ENCODE results near the gene P3H2.
"Not testable (repeated sequence)": the region's sequence is repeated elsewhere in the genome, so short reads cannot be mapped to it uniquely, and the experiment has no call there.

P3H2 gene

GRCh38 chr3:190083635-190084034, 37.1 kb downstream of the P3H2 start:
- no peak for DNase-seq

GRCh38 chr3:190081389-190081788, 39.3 kb downstream of the P3H2 start:
- no peak for DNase-seq

- not testable (repeated sequence) for DNase-seq
Measured at GRCh38 chr3:190079173-190079572, 41.5 kb downstream of the P3H2 start.

- no peak for DNase-seq
Measured at GRCh38 chr3:190077395-190078045, 43.2 kb downstream of the P3H2 start.

- DNase-seq: no peak
Measured at GRCh38 chr3:190076601-190077394, 43.9 kb downstream of the P3H2 start.

GRCh38 chr3:190076136-190076535, 44.6 kb downstream of the P3H2 start:
- no peak for DNase-seq

GRCh38 chr3:190074817-190075216, 45.9 kb downstream of the P3H2 start:
- no peak for DNase-seq

GRCh38 chr3:190073264-190074008, 47.3 kb downstream of the P3H2 start:
- no peak for DNase-seq

- DNase-seq: no peak
Measured at GRCh38 chr3:190072856-190073255, 47.8 kb downstream of the P3H2 start.

- DNase-seq: not testable (repeated sequence)
Measured at GRCh38 chr3:190071921-190072320, 48.8 kb downstream of the P3H2 start.

- DNase-seq: no peak
Measured at GRCh38 chr3:190070622-190071347, 49.9 kb downstream of the P3H2 start.

GRCh38 chr3:190065204-190065603, 55.5 kb downstream of the P3H2 start:
- no peak for DNase-seq

- no peak for DNase-seq
Measured at GRCh38 chr3:190064659-190065058, 56.0 kb downstream of the P3H2 start.

GRCh38 chr3:190064112-190064511, 56.6 kb downstream of the P3H2 start:
- DNase-seq: no peak

GRCh38 chr3:190063490-190063889, 57.2 kb downstream of the P3H2 start:
- no peak for DNase-seq

- no peak for DNase-seq
Measured at GRCh38 chr3:190060192-190060775, 60.4 kb downstream of the P3H2 start.

GRCh38 chr3:190059242-190059590, 61.5 kb downstream of the P3H2 start:
- DNase-seq: no peak

- DNase-seq: no peak
Measured at GRCh38 chr3:190058521-190059241, 62.0 kb downstream of the P3H2 start.

- DNase-seq: no peak
Measured at GRCh38 chr3:190056742-190057141, 64.0 kb downstream of the P3H2 start.

- no peak for DNase-seq
Measured at GRCh38 chr3:190055773-190056172, 64.9 kb downstream of the P3H2 start.

- DNase-seq: no peak
Measured at GRCh38 chr3:190053919-190054672, 66.6 kb downstream of the P3H2 start.
